Bronchial epithelial cell (primary cell): ENCODE measurements around the gene ZNF667. TPM values are rescaled to one million over a fixed set of nuclear protein-coding genes. Genes with fewer than 3 reads are reported as not detected.

ENCODE experiments used
- DNase-seq: peaks from one replicate; pipeline ENCODE4 v3.0.0-alpha.2; 2010; ENCODE audit warnings: low read depth
- FAIRE-seq: peaks from 2 replicates; lab custom pipeline; 2011; peaks lifted over from hg19 to GRCh38; lab: Jason Lieb, UNC
- H3K27me3 ChIP-seq: 2 replicates; pipeline ENCODE4 v1.5.1; 2011; ENCODE audit warnings: low read length; ENCODE audit not compliant: control insufficient read depth, insufficient read depth
- H3K36me3 ChIP-seq: 2 replicates; pipeline ENCODE4 v1.5.1; 2011; ENCODE audit warnings: low read length; ENCODE audit not compliant: control insufficient read depth, insufficient read depth
- H3K4me3 ChIP-seq: 2 replicates; pipeline ENCODE4 v1.5.1; 2011; ENCODE audit warnings: mild to moderate bottlenecking, low read depth, low read length, control low read depth
- total RNA-seq: library from RNA; depleted of rRNA; stranded (reverse); fragments of >200 nt; gene quantifications from 2 replicates; pipeline ENCODE4 v1.2.1, GENCODE V29; 2014
- TF ChIP-seq, protein P1 (sequence below): IDR thresholded peaks from 2 replicates; pipeline ENCODE4 v1.5.1; 2011; ENCODE audit warnings: mild to moderate bottlenecking, moderate library complexity, low read length, control low read depth, inconsistent platforms; ENCODE audit not compliant: insufficient read depth, severe bottlenecking

ZNF667 gene
- total RNA-seq, 1 donor from 2014 or later, result 2.6 TPM

- Histone ChIP-seq H3K36me3 (no peaks in the 10 kb centered on the region), H3K27me3 (no peaks in the 10 kb centered on the region), H3K4me3 (no peak overlapping the region)
- DNase-seq (peak; percentile 1), FAIRE-seq (no peak)
- TF ChIP-seq, protein P1, sequence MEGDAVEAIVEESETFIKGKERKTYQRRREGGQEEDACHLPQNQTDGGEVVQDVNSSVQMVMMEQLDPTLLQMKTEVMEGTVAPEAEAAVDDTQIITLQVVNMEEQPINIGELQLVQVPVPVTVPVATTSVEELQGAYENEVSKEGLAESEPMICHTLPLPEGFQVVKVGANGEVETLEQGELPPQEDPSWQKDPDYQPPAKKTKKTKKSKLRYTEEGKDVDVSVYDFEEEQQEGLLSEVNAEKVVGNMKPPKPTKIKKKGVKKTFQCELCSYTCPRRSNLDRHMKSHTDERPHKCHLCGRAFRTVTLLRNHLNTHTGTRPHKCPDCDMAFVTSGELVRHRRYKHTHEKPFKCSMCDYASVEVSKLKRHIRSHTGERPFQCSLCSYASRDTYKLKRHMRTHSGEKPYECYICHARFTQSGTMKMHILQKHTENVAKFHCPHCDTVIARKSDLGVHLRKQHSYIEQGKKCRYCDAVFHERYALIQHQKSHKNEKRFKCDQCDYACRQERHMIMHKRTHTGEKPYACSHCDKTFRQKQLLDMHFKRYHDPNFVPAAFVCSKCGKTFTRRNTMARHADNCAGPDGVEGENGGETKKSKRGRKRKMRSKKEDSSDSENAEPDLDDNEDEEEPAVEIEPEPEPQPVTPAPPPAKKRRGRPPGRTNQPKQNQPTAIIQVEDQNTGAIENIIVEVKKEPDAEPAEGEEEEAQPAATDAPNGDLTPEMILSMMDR, result no peak
These were observed 53.2 kb downstream of the ZNF667 start for GRCh38 chr19:56423985-56424353.

DNA sequence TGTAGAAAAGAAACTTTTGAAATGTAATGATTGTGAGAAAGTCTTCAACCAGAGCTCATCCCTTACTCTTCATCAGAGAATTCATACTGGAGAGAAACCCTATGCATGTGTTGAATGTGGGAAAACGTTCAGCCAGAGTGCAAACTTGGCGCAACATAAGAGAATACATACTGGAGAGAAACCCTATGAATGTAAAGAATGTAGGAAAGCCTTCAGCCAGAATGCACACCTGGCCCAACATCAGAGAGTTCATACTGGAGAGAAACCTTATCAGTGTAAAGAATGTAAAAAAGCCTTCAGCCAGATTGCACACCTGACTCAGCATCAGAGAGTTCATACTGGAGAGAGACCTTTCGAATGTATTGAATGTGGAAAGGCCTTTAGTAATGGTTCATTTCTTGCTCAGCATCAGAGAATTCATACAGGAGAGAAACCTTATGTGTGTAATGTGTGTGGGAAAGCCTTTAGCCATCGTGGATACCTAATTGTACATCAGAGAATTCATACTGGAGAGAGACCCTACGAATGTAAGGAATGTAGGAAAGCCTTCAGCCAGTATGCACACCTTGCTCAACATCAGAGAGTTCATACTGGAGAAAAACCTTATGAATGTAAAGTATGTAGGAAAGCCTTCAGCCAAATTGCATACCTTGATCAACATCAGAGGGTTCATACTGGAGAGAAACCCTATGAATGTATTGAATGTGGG is 53.7 kb downstream of the ZNF667 start:
- FAIRE-seq (no peak), DNase-seq (no peak)
- TF ChIP-seq, protein P1, result no peak
- Histone ChIP-seq H3K4me3 (no peak overlapping the region), H3K27me3 (no peaks in the 10 kb centered on the region), H3K36me3 (no peaks in the 10 kb centered on the region)

- Histone ChIP-seq H3K36me3 (no peaks in the 10 kb centered on the region), H3K4me3 (no peak overlapping the region), H3K27me3 (no peaks in the 10 kb centered on the region)
- peak; percentile 98 for FAIRE-seq
- no peak for DNase-seq
- TF ChIP-seq, protein P1, result no peak
These were observed 72.1 kb downstream of the ZNF667 start for GRCh38 chr19:56405062-56405461.

- Histone ChIP-seq H3K4me3 (peak overlapping the region; percentile 60), H3K27me3 (no peaks in the 10 kb centered on the region), H3K36me3 (no peaks in the 10 kb centered on the region)
- FAIRE-seq (no peak), DNase-seq (no peak)
- TF ChIP-seq, protein P1, result no peak
These were observed 72.5 kb downstream of the ZNF667 start for GRCh38 chr19:56404705-56405056.

DNA sequence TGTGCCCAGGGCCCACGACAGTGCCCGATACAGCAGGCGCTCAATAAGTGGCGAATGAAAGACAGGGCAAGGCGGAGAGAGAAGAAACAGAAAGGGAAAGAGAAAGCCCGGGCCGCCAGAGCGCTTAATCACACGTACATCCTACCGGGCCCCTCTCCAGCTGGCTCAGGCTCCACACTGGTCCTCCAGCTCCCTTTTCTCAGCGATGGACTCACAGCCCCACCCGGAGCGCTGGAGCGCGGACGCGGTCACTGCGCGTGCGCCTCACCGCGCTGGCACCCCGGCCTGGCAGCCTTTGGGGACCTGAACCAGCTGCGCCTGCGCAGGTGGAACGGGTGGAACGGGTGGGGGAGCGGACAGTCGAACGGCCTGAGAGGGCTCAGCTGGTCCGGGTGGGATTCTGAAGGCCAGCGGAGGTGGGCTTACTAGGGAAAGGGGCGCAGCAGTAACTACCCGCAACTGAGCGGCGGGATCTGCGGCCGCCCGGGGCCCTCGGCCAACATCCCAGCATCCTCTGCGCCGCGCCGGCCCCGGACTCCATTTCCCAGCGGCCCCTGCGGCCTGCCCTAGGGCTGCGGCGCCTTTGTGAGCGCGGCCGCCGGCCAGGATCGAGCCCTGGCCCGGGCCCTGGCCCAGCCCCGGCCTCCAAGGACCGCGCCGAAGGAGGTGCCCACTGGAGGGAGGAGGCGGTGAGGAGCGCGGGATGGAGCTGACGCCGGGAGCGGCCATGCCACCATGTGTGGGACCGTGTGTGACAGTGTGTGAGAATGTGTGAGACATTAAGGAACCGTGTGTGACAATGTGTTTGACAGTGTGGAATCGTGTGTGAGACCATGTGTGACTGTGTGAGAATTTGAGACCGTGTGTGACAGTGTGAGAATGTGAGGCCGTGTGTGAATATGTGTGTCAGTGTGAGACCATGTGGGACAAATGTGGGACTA is 73.1 kb downstream of the ZNF667 start, which contains the start of gene ZNF583:
Gene ZNF583, plus strand, starts transcription at position 569 of the 941 bp plus-strand sequence. CDS start 2,783 bp downstream, outside the sequence.
- no peaks in the 10 kb centered on the region for H3K27me3 ChIP-seq
- H3K4me3 ChIP-seq, result peak within 1 kb of the TSS; percentile 60
- FAIRE-seq, result peak; percentile 77
- H3K36me3 ChIP-seq, result no peaks in the 10 kb centered on the region
- TF ChIP-seq, protein P1, result no peak
- peak; percentile 89 for DNase-seq
